ENCODE measurements around the gene ZNF428.

Gene ZNF428

DNA sequence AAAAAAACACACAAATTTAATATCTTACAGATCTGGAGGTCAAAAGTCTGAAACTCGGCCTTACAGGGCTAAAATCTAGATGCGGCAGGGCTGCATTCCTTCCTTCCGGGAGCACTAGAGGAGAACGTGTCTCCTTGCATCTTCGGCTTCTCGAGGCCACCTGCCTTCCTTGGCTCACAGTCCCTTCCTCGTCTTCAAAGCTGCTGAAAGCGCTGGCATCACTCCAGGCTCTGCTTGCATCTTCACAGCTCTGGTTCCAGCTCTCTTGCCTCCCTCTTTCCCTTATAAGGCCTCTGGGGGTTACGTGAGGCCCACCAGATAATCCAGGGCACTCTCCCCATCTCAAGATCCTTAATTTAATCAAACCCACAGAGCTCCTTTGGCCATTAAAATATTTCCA, 54.6 kb downstream of the ZNF428 start:
- in situ Hi-C loops (cut with MboI; ENCODE audit: low sequenced_read_pairs): no loop called here

DNA sequence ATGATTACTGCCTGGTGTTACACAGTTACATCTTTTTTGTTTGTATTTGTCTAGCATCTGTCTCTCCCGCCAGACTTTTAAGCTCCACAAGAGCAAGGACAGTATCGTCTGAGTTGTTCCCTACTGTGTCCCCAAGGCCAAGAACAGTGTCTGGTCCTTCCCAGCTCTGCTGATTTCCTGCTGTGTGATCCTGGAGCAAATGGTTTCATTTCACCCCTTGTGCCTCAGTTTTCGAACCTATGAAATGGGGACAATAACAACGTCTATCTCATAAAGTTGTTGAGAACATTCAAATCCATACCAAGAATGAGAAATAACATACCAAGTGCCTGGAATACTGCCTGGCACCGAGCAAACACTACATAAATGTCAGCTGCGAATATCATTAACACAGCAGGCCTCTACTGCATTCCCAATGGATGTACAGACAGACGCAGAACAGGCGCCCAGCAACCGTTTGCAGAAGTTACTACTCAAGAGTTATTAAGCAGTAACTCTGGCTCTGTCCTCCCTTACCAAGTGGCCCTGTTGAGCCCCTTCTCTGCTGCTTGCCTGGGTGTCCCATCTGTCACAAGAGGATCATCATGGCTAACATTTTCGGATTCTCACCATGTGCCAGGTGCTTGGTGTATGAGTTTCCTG, 55.5 kb downstream of the ZNF428 start:
- in situ Hi-C loops (cut with MboI; ENCODE audit: low sequenced_read_pairs): no loop called here

DNA sequence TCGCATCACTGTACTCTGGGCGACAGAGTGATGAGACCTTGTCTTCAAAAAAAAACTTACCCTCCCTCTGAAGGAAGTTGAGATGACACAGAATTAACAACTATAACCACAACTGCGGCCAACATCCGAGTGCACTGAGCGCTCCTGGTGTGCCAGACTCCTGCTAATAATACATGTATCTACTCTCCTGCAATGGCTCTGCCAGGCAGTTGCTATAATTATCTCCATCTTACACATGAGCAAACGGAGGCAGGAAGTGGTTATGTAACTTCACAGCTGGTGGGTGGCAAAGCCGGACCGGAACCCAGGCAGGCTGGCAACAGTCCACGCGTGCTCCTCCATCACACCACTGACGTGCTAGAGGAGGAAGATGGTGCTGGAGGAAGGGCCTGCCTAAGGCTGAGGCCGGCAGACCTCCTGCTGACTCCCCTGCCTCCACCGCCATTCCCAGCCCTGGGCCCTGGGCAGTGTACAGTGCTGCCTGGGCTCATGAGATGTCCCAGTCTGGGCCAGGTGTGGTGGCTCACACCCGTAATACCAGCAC, 56.7 kb downstream of the ZNF428 start:
- in situ Hi-C loops (cut with MboI; ENCODE audit: low sequenced_read_pairs): no loop called here

DNA sequence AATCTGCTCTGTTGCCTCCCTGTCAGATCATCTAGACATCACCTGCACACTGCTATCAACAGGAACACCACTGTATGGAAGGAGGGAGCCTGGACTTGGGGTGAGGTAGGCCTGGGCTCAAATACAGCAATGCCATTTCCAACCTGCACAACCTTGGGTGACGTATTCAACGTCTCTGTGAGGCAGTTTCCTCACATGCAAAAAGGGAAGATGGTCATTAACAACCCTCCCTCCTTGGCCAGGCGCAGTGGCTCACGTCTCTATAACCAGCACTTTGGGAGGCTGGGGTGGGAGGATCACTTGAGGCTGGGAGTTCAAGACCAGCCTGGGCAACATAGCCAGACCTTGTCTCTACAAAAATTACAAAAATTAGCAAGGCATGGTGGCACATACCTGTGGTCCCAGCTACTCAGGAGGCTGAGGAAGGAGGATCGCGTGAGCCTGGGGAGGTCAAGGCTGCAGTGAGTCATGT, 57.2 kb downstream of the ZNF428 start:
- in situ Hi-C loops (cut with MboI; ENCODE audit: low sequenced_read_pairs): no loop called here

DNA sequence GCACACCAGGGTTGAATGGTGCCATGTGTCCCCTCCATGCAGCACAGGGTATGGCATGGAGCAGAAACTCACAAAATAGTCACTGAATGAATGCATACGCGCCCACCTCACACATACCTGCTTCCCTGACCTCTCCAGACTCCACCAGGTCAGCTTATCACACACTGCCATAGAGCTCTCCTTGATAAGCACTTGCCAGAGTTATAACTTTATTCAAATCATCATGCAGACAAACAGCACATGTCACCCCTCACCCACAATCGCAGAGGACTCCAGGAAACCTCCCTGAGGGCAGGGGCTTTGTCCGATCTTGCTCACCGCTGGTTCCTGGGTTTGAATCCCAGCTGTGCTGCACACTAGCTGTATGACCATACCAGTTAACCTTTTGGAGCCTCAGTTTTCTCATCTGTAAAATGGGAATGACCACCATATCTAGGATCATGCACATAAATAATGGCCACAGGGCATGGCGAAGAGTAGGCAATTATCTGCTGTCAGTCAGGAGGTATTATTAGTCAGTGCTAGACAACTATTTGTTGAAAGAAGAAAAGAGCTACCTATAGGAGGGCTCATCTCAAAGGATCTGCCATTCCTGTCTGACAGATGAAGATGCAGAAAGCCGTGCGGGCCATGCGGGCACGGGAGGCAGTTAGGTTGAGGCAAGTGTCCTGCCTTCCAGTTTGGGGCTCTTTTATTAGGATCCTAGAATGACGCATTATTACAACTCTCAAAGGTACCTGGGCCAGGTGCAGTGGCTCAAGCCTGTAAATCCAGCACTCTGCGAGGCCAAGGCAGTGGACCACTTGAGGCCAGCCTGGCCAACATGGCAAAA, 58.1 kb downstream of the ZNF428 start:
- in situ Hi-C loops (cut with MboI; ENCODE audit: low sequenced_read_pairs): no loop called here

DNA sequence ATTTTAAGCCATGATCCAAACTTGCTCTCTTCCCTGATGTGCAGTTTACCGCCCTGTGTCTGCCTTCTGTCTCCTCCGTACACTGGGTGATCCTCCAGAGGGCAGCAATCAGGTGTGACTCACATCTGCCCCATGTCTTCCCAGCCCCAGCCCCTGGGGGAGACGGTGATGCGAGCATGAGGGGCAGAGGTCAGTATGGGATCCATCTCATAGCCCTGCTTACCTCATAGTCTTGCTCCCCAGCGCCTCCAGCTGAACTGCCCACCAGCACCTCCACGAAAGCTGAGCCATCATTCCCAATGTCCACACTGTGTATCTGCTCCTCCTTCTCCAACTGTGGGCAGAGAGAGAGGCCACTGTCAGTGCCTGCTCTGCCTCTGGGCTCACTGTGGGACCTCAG, 58.7 kb downstream of the ZNF428 start:
- in situ Hi-C loops (cut with MboI; ENCODE audit: low sequenced_read_pairs): no loop called here
